22Rv1 (cell line): ENCODE data around the gene LGALS4.

ENCODE experiments used
- CTCF ChIP-seq: fragments of 450-650 bp; IDR thresholded peaks from 2 replicates; pipeline ENCODE4 v1.5.1; 2017; ENCODE audit warnings: mild to moderate bottlenecking
- ZFX ChIP-seq: fragments of 450-650 bp; IDR thresholded peaks from 2 replicates; pipeline ENCODE4 v1.6.1; 2017; ENCODE audit warnings: antibody characterized with exemption, borderline replicate concordance

GRCh38 chr19:38806371-38806770, 6.4 kb downstream of the LGALS4 start:
- TF ChIP-seq CTCF, result no peak
- no peak for TF ChIP-seq ZFX
